ENCODE measurements around the gene PDE4D.
A peak's percentile ranks its signal among the peaks of the same experiment; 100 is the strongest.

PDE4D gene

GRCh38 chr5:58946230-58946629, 947.3 kb downstream of the PDE4D start:
- no peak for DNase-seq
- Histone ChIP-seq H4K91ac (ENCODE audit: low read length) (no peak overlapping the region), H3K27me3 (ENCODE audit: control insufficient read depth in 1 of 2, insufficient read depth in 1 of 2, low read length in 2 of 2) (no peaks in the 10 kb centered on the region), H2BK12ac (ENCODE audit: low read length in 2 of 2) (no peak overlapping the region), H2AFZ (ENCODE audit: low read depth, low read length) (no peak overlapping the region), H3K18ac (ENCODE audit: low read depth in 1 of 2, low read length in 2 of 2) (no peak overlapping the region), H3K4ac (ENCODE audit: low read depth in 1 of 2, low read length in 2 of 2) (no peak overlapping the region), H2BK120ac (ENCODE audit: low read depth, low read length) (no peak overlapping the region), H3K9ac (ENCODE audit: low read length) (no peak overlapping the region), H3K4me3 (ENCODE audit: insufficient read depth in 1 of 2, low read depth in 1 of 2, low read length in 2 of 2) (no peak overlapping the region), H3K4me1 (ENCODE audit: control insufficient read depth, insufficient read depth, low read depth, low read length) (no peaks in the 10 kb centered on the region), H2BK15ac (ENCODE audit: low read depth, poor library complexity, severe bottlenecking) (no peak overlapping the region), H4K8ac (ENCODE audit: low read length) (no peak overlapping the region), H3K4me2 (ENCODE audit: low read length, poor library complexity, severe bottlenecking) (no peak overlapping the region), H2BK5ac (ENCODE audit: low read depth, low read length, poor library complexity, severe bottlenecking) (no peak overlapping the region), H3K14ac (ENCODE audit: low read length in 2 of 2) (no peak overlapping the region), H3K27ac (ENCODE audit: low read length, poor library complexity, severe bottlenecking) (no peak overlapping the region), H2AK5ac (ENCODE audit: low read length, severe bottlenecking) (no peak overlapping the region), H3K9me3 (ENCODE audit: control insufficient read depth, low read length) (no peaks in the 10 kb centered on the region), H3K36me3 (ENCODE audit: control insufficient read depth in 1 of 2, insufficient read depth in 2 of 2, low read depth in 1 of 2, low read length in 2 of 2) (no peaks in the 10 kb centered on the region), H3K23ac (ENCODE audit: low read length in 2 of 2) (no peak overlapping the region), H3K79me1 (replicated peaks; ENCODE audit: low read length, poor library complexity, severe bottlenecking) (no peaks in the 10 kb centered on the region)
- whole genome bisulfite sequencing: 0% methylated on average over 1 of the region's 1 CpG

GRCh38 chr5:58944221-58944620, 949.3 kb downstream of the PDE4D start:
- no peak overlapping the region for H2BK5ac ChIP-seq (ENCODE audit: low read depth, low read length, poor library complexity, severe bottlenecking)
- H3K79me1 ChIP-seq (replicated peaks; ENCODE audit: low read length, poor library complexity, severe bottlenecking): no peaks in the 10 kb centered on the region
- no peaks in the 10 kb centered on the region for H3K4me1 ChIP-seq (ENCODE audit: control insufficient read depth, insufficient read depth, low read depth, low read length)
- H3K23ac ChIP-seq (ENCODE audit: low read length in 2 of 2): no peak overlapping the region
- no peak overlapping the region for H3K14ac ChIP-seq (ENCODE audit: low read length in 2 of 2)
- H4K91ac ChIP-seq (ENCODE audit: low read length): no peak overlapping the region
- H4K8ac ChIP-seq (ENCODE audit: low read length): no peak overlapping the region
- no peak overlapping the region for H2AFZ ChIP-seq (ENCODE audit: low read depth, low read length)
- no peak overlapping the region for H3K18ac ChIP-seq (ENCODE audit: low read depth in 1 of 2, low read length in 2 of 2)
- no peak overlapping the region for H2BK12ac ChIP-seq (ENCODE audit: low read length in 2 of 2)
- H2BK15ac ChIP-seq (ENCODE audit: low read depth, poor library complexity, severe bottlenecking): no peak overlapping the region
- WGBS: no CpG with 5 or more reads among the region's 1 CpG
- H3K4me3 ChIP-seq (ENCODE audit: insufficient read depth in 1 of 2, low read depth in 1 of 2, low read length in 2 of 2): no peak overlapping the region
- H3K4me2 ChIP-seq (ENCODE audit: low read length, poor library complexity, severe bottlenecking): no peak overlapping the region
- no peak overlapping the region for H3K27ac ChIP-seq (ENCODE audit: low read length, poor library complexity, severe bottlenecking)
- H3K9me3 ChIP-seq (ENCODE audit: control insufficient read depth, low read length): no peaks in the 10 kb centered on the region
- no peak for DNase-seq
- H3K36me3 ChIP-seq (ENCODE audit: control insufficient read depth in 1 of 2, insufficient read depth in 2 of 2, low read depth in 1 of 2, low read length in 2 of 2): no peaks in the 10 kb centered on the region
- no peak overlapping the region for H2AK5ac ChIP-seq (ENCODE audit: low read length, severe bottlenecking)
- peak overlapping the region; percentile 19 for H3K9ac ChIP-seq (ENCODE audit: low read length)
- no peak overlapping the region for H2BK120ac ChIP-seq (ENCODE audit: low read depth, low read length)
- H3K27me3 ChIP-seq (ENCODE audit: control insufficient read depth in 1 of 2, insufficient read depth in 1 of 2, low read length in 2 of 2): no peaks in the 10 kb centered on the region
- H3K4ac ChIP-seq (ENCODE audit: low read depth in 1 of 2, low read length in 2 of 2): no peak overlapping the region

DNA sequence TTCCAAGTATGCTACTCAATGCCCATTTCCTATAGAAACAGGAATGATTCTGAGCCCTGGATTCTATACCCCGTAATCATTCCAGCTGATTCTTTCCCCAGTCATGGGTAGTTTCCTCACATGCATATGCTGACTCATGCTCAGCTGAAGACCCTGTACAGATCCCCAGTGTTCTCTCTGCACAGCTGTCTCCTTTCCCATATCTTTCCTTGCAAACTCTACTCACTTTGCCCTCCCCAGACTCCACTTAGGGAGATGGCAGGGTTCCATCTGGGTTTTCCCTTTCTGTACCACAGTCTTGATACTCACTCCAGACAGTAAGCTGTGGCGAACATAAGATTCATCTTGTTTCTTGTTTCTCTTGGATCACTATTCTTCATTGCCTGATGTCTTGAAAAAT, 953.1 kb downstream of the PDE4D start:
- Histone ChIP-seq H3K4ac (ENCODE audit: low read depth in 1 of 2, low read length in 2 of 2) (no peak overlapping the region), H3K36me3 (ENCODE audit: control insufficient read depth in 1 of 2, insufficient read depth in 2 of 2, low read depth in 1 of 2, low read length in 2 of 2) (no peaks in the 10 kb centered on the region), H2BK15ac (ENCODE audit: low read depth, poor library complexity, severe bottlenecking) (no peak overlapping the region), H2BK12ac (ENCODE audit: low read length in 2 of 2) (no peak overlapping the region), H2AK5ac (ENCODE audit: low read length, severe bottlenecking) (no peak overlapping the region), H3K4me3 (ENCODE audit: insufficient read depth in 1 of 2, low read depth in 1 of 2, low read length in 2 of 2) (peak overlapping the region in 1 of 2 experiments; percentile 27), H3K4me1 (ENCODE audit: control insufficient read depth, insufficient read depth, low read depth, low read length) (no peaks in the 10 kb centered on the region), H3K27me3 (ENCODE audit: control insufficient read depth in 1 of 2, insufficient read depth in 1 of 2, low read length in 2 of 2) (no peaks in the 10 kb centered on the region), H3K27ac (ENCODE audit: low read length, poor library complexity, severe bottlenecking) (no peak overlapping the region), H2AFZ (ENCODE audit: low read depth, low read length) (no peak overlapping the region), H3K18ac (ENCODE audit: low read depth in 1 of 2, low read length in 2 of 2) (no peak overlapping the region), H4K8ac (ENCODE audit: low read length) (no peak overlapping the region), H3K9me3 (ENCODE audit: control insufficient read depth, low read length) (no peaks in the 10 kb centered on the region), H3K4me2 (ENCODE audit: low read length, poor library complexity, severe bottlenecking) (no peak overlapping the region), H3K23ac (ENCODE audit: low read length in 2 of 2) (no peak overlapping the region), H2BK120ac (ENCODE audit: low read depth, low read length) (no peak overlapping the region), H3K9ac (ENCODE audit: low read length) (peak overlapping the region; percentile 48), H3K79me1 (replicated peaks; ENCODE audit: low read length, poor library complexity, severe bottlenecking) (no peaks in the 10 kb centered on the region), H2BK5ac (ENCODE audit: low read depth, low read length, poor library complexity, severe bottlenecking) (no peak overlapping the region), H4K91ac (ENCODE audit: low read length) (no peak overlapping the region), H3K14ac (ENCODE audit: low read length in 2 of 2) (no peak overlapping the region)
- WGBS: 36% methylated on average over 1 of the region's 2 CpGs
- peak; percentile 54 for DNase-seq

DNA sequence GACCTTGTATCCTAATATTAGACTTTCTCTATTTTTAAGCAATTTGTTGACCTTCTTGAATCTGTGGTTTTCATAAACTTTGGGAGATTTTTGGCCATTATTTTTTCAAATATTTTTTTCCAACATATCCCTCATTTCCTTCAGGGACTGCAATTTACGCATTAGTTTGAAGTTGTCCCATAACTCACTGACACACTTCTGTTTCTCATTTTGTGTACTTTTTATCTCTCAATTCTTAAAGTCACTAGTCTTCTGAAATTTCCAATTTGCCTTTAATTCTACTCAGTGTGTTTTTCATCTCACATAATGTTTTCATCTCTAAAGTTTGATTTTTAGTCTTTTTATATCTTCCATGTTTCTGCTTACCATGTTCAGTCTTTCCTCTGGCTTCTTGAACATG, 953.9 kb downstream of the PDE4D start:
- H2BK15ac ChIP-seq (ENCODE audit: low read depth, poor library complexity, severe bottlenecking): no peak overlapping the region
- H3K18ac ChIP-seq (ENCODE audit: low read depth in 1 of 2, low read length in 2 of 2): no peak overlapping the region
- no peak overlapping the region for H3K27ac ChIP-seq (ENCODE audit: low read length, poor library complexity, severe bottlenecking)
- H3K4me3 ChIP-seq (ENCODE audit: insufficient read depth in 1 of 2, low read depth in 1 of 2, low read length in 2 of 2): no peak overlapping the region
- no peak overlapping the region for H3K4ac ChIP-seq (ENCODE audit: low read depth in 1 of 2, low read length in 2 of 2)
- H4K8ac ChIP-seq (ENCODE audit: low read length): no peak overlapping the region
- DNase-seq: no peak
- no peak overlapping the region for H2BK12ac ChIP-seq (ENCODE audit: low read length in 2 of 2)
- no peaks in the 10 kb centered on the region for H3K36me3 ChIP-seq (ENCODE audit: control insufficient read depth in 1 of 2, insufficient read depth in 2 of 2, low read depth in 1 of 2, low read length in 2 of 2)
- no peak overlapping the region for H2AFZ ChIP-seq (ENCODE audit: low read depth, low read length)
- H3K27me3 ChIP-seq (ENCODE audit: control insufficient read depth in 1 of 2, insufficient read depth in 1 of 2, low read length in 2 of 2): no peaks in the 10 kb centered on the region
- 95% methylated on average over 1 of the region's 1 CpG for WGBS
- H2BK120ac ChIP-seq (ENCODE audit: low read depth, low read length): no peak overlapping the region
- no peak overlapping the region for H3K23ac ChIP-seq (ENCODE audit: low read length in 2 of 2)
- no peak overlapping the region for H3K14ac ChIP-seq (ENCODE audit: low read length in 2 of 2)
- H3K9ac ChIP-seq (ENCODE audit: low read length): peak overlapping the region; percentile 48
- no peak overlapping the region for H2BK5ac ChIP-seq (ENCODE audit: low read depth, low read length, poor library complexity, severe bottlenecking)
- H3K79me1 ChIP-seq (replicated peaks; ENCODE audit: low read length, poor library complexity, severe bottlenecking): no peaks in the 10 kb centered on the region
- H3K4me2 ChIP-seq (ENCODE audit: low read length, poor library complexity, severe bottlenecking): no peak overlapping the region
- H2AK5ac ChIP-seq (ENCODE audit: low read length, severe bottlenecking): no peak overlapping the region
- no peaks in the 10 kb centered on the region for H3K4me1 ChIP-seq (ENCODE audit: control insufficient read depth, insufficient read depth, low read depth, low read length)
- no peak overlapping the region for H4K91ac ChIP-seq (ENCODE audit: low read length)
- H3K9me3 ChIP-seq (ENCODE audit: control insufficient read depth, low read length): no peaks in the 10 kb centered on the region

Data from mesenchymal stem cell (in vitro differentiated cells and primary cell).